ENCODE measurements around the gene OBSL1.

Gene OBSL1

GRCh38 chr2:219608399-219608964 is 37.1 kb upstream of the OBSL1 start:
- no peak for DNase-seq (ENCODE audit: low read depth)
- TF ChIP-seq CTCF (conservative IDR thresholded peaks at IDR 0.05; ENCODE audit: low read depth, low read length): no peak
- H3K4me3 ChIP-seq (ENCODE audit: low read depth, low read length): no peak overlapping the region

- H3K4me3 ChIP-seq (ENCODE audit: low read depth, low read length): no peak overlapping the region
- TF ChIP-seq CTCF (conservative IDR thresholded peaks at IDR 0.05; ENCODE audit: low read depth, low read length): no peak
- DNase-seq (ENCODE audit: low read depth): no peak
Measured at GRCh38 chr2:219607931-219608330, 36.6 kb upstream of the OBSL1 start.

GRCh38 chr2:219605607-219605954 is 34.2 kb upstream of the OBSL1 start:
- no peak for TF ChIP-seq CTCF (conservative IDR thresholded peaks at IDR 0.05; ENCODE audit: low read depth, low read length)
- DNase-seq (ENCODE audit: low read depth): no peak
- no peak overlapping the region for H3K4me3 ChIP-seq (ENCODE audit: low read depth, low read length)

GRCh38 chr2:219603771-219604170 is 32.4 kb upstream of the OBSL1 start:
- TF ChIP-seq CTCF (conservative IDR thresholded peaks at IDR 0.05; ENCODE audit: low read depth, low read length): no peak
- no peak overlapping the region for H3K4me3 ChIP-seq (ENCODE audit: low read depth, low read length)
- no peak for DNase-seq (ENCODE audit: low read depth)

GRCh38 chr2:219598308-219599078 is 27.2 kb upstream of the OBSL1 start:
- no peak for TF ChIP-seq CTCF (conservative IDR thresholded peaks at IDR 0.05; ENCODE audit: low read depth, low read length)
- DNase-seq (ENCODE audit: low read depth): no peak
- H3K4me3 ChIP-seq (ENCODE audit: low read depth, low read length): peak overlapping the region; percentile 91

- DNase-seq (ENCODE audit: low read depth): peak; percentile 98
- TF ChIP-seq CTCF (conservative IDR thresholded peaks at IDR 0.05; ENCODE audit: low read depth, low read length): no peak
- peak within 1 kb of the TSS; percentile 91 for H3K4me3 ChIP-seq (ENCODE audit: low read depth, low read length)
Measured at GRCh38 chr2:219597552-219598307, 26.4 kb upstream of the OBSL1 start, which contains the start of gene STK11IP. STK11IP (plus strand) TSS chr2:219597857; CDS start chr2:219598120, 263 bp downstream.

All from choroid plexus epithelial cell (primary cell).